Left renal pelvis (tissue), 4 donors: ENCODE data around the gene CCND1. TPM values are rescaled to one million over a fixed set of nuclear protein-coding genes. Genes with fewer than 3 reads are reported as not detected.

Experiments used
- DNase-seq, 4 donors: peaks; one replicate each; pipeline ENCODE4 v3.0.0-alpha.2; 2013; ENCODE audit warnings: low read depth in 4 of 4, low spot score in 3 of 4
- polyA plus RNA-seq, 4 donors: library from polyadenylated mRNA; unstranded; fragments of 120-200 nt; gene quantifications; one replicate each; pipeline ENCODE4 v1.2.1, GENCODE V29; 2013; ENCODE audit not compliant: insufficient read length in 4 of 4

The CCND1 gene
- polyA plus RNA-seq, result 100 to 1,000 TPM in 3 of 4 donors, 10 to 100 TPM in 1; 67.7 to 161 (median 146) TPM

GRCh38 chr11:69640995-69641581 lies at the start of gene CCND1:
Gene CCND1, plus strand, starts transcription at chr11:69641156. Its CDS starts 158 bp downstream, at chr11:69641314.
- DNase-seq, result peak in 2 of 4 donors; percentile 78 to 80

GRCh38 chr11:69592986-69593650 lies 47.8 kb upstream of the CCND1 start:
- no peak for DNase-seq

GRCh38 chr11:69593851-69594250 lies 47.1 kb upstream of the CCND1 start:
- no peak for DNase-seq

- no peak for DNase-seq
Measured at GRCh38 chr11:69594481-69594880, 46.5 kb upstream of the CCND1 start.

GRCh38 chr11:69595805-69596665 lies 44.9 kb upstream of the CCND1 start:
- DNase-seq, result no peak

GRCh38 chr11:69598147-69598546 lies 42.8 kb upstream of the CCND1 start:
- no peak for DNase-seq

DNA sequence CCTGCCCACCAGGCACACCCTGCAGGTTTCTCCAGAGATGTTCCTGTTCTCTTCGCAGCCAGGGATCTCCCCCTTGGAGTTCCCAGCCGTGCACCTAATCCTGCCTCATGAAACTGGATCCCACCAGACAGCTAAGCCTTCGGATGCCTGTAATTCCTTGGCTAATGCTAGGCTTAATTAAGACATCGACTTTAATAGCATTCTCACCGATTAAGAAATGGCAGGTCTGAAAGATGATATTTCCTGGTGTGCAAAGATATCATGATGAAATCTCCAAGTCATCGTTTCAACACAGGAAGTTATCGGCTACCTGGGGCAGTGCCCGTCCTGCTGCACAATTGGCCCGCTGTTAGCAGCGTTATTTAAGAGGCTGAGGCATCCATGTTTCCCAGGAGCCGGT lies 41.5 kb upstream of the CCND1 start:
- no peak for DNase-seq

DNA sequence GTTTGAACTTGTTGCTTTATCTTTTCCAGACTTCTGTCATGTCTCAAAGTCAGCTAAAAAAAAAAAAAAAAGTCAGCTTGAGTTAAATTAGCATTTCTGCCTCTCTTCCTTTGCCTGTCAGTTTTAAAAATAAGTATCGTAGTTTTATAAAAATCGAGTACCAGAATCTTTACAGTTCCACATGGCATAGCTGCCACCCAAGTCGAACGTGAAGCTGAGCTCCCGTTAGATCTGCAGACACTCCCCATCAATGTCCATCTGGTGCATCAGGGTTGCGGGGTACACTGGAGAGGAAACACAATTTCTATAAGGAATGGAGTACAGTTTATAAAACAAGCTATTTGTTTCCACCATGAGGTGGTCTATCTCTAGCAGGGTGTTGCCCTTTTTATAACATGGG lies 41.0 kb upstream of the CCND1 start:
- no peak for DNase-seq

DNA sequence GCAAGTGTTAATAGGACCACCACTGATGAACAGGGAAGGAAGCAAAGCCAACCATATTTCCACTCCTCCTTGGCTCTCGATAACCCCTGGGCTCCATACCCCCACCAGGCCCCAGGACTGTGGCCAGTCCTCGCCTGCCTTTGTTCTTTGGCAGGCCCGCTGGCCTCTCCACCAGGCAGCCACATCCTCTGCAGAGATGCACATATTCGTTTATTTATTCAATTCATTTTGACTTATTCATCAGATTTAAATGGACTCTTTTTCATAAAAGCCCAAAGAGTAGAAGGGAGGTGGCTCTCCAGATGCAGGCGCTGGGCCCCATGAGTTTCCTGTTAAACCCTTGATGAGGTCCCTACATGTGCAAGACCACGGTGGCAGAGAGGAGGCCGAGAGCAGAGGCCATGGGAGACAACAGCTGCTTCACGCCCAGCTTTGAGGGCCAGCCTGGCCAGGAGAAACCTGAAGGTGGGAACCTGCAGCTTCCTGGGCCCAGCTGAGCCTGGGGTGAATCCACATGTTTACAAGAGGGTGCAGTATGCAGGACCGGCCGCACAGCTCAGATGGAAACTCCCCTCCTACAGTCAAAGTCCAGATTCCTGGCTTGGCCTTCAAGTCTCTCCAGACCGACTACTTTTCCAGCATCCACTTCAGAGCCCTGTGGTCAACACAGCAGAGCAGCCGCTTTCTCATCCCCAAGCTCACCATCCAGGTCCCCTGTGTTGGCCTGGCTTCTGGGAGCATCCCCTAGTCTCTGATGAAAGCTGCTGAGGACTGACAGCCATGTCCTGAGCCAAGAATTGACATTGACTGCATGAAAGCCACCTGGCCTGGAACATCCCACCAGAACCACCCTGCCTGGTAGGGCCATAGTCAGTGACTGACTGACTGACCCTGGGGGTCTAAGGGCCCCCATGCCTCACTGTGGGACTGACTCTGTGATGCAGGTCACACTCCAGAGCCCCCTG lies 39.7 kb upstream of the CCND1 start:
- DNase-seq, result no peak

DNA sequence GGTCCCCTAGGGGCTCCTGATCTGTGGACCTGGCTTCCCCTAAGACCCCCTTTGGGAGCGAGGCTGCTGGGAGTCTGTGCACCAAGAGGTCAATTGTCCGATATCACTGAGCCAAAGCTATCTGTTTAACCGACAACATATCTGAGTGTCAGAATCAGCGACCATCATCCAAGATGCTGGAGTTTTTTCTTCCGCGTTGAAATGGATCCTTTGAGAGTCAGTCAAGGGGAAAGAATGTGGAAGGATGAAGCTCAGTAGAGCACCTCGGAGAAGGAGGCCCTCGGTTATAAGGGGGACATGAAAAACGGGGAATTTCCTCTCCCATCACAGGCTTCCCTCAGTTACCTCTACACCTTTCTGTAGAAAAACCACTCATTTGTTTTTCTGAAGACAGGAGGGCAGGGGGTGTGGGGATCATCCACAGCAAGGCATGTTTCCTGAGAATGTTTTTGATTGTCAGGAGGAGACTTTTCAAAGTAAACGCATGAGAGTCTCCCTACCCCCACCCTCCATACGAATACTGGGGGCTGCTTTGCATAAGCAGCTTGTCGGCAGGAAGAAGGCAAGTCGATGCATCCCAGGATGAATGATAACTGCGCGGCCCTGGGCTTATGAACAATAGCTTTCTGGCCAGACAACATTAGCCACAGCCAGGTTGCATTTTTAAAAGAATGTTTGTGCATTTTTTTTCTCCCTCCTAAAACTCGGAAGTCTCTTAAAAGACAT lies 37.7 kb upstream of the CCND1 start:
- DNase-seq, result no peak

- DNase-seq, result no peak
Measured at GRCh38 chr11:69604055-69604454, 36.9 kb upstream of the CCND1 start.

- DNase-seq, result no peak
Measured at GRCh38 chr11:69605737-69606526, 35.0 kb upstream of the CCND1 start.

- DNase-seq, result no peak
Measured at GRCh38 chr11:69609351-69609750, 31.6 kb upstream of the CCND1 start.

- no peak for DNase-seq
Measured at GRCh38 chr11:69611548-69612526, 29.1 kb upstream of the CCND1 start.

DNA sequence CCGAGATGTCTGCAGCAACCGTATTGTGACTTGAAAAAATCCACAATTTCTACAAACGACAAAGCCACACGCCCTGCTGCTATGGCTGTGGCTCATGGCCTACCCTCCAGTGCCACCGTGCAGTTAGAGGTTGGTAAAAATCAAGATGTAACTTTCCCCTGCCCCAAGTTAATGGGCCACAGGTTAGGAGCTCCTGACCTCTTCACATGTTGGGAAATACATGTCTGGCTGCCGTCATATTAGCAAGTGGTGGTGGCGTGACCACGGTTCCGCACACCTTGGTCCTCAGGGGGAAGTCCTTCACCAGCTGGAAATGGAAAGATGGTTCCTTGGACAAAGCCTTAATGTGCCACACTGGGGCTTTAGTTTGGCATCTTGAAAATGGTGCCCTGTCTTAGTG lies 27.4 kb upstream of the CCND1 start:
- no peak for DNase-seq

GRCh38 chr11:69614085-69614484 lies 26.9 kb upstream of the CCND1 start:
- DNase-seq, result no peak

DNA sequence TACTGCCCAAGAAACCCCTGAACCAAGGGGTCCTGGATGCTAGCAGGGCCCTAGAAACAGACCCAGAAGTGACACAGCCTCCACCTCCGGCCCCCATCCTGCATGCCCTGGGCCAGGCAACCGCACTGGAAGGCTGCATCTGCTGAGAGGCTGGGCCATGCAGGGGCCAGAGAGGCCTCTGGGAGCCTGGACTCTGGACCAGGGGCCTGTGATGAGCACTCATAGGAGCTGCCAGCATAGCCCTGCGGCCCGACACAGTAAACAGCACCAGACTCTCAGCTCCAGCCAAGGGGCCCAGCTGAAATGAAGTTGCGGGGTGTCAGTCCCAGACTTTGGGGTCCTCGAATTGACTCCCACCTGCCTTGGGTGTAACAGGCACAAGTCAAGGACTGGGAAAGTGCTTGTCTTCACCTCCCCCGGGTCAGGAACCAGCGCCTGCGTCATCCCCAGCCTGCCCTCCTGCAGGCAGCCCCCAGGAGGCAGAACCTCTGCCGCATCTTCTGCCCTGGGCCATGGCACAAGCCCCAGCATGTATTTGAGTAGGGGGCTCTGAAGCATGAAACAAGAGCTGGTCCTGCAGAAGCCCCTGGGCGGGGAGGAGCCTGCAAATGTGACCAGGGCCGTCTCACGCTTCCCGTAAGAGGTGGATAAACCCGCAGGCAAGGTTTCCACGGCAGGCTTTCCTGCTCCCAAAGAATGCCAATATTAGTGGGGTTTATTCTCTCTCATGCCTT lies 25.2 kb upstream of the CCND1 start:
- no peak for DNase-seq
